GM08714 (cell line): ENCODE results near the gene ZCCHC14.
"Not testable (repeated sequence)": the region's sequence is repeated elsewhere in the genome, so short reads cannot be mapped to it uniquely, and the experiment has no call there.

Experiments
- H3K4me3 ChIP-seq: fragments of 200-500 bp; sonication (Bioruptor generic); 2 replicates; pipeline ENCODE4 v1.5.1; 2014; ENCODE audit warnings: mild to moderate bottlenecking, low read length, inconsistent platforms
- ZNF274 ChIP-seq: IDR thresholded peaks from 2 replicates; pipeline ENCODE4 v1.6.1; 2012; ENCODE audit warnings: mild to moderate bottlenecking, low read depth, low read length

Gene ZCCHC14

GRCh38 chr16:87384162-87384874 lies 108.5 kb downstream of the ZCCHC14 start:
- TF ChIP-seq ZNF274: no peak

DNA sequence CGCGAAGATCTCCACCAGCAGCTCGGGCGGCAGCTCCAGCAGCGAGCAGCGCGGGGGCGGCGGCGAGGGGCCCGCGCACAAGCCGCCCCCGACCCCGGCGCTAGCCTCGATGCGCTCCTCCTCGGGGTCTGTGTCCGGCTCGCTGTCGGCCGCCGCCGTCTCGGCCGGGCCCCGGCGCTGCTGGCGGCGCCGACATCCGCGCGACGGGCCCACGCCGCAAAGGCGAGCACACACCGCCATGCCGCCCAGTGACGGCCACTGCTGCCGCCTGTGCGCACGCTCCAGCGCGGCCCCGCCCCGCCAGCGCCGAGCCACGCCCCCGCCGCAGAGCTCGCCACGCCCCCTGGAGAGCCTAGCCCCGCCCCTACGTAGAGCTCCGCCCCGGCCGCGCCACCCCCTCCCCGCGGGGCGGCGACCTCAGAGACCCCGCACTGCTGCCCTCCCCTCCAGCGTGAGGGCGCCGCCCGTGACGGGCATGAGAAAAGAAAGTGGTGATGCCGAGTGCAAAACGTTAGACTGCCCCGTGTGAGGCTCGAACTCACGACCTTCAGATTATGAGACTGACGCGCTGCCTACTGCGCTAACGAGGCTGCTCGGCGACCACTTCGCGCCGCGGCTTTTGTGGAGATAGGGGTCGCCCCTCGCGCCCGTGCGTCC lies 109.2 kb downstream of the ZCCHC14 start, which contains the start of gene FBXO31:
FBXO31 (minus strand) TSS at position 272 of the 657 bp plus-strand sequence; CDS start at position 240, 32 bp downstream.
- peak within 1 kb of the TSS; percentile 87 for H3K4me3 ChIP-seq
- no peak for TF ChIP-seq ZNF274

More at GRCh38 chr16:87384162-87384874, 108.5 kb downstream of the ZCCHC14 start:
- H3K4me3 ChIP-seq: peak overlapping the region; percentile 60; the same call in 1 of the 2 replicates

DNA sequence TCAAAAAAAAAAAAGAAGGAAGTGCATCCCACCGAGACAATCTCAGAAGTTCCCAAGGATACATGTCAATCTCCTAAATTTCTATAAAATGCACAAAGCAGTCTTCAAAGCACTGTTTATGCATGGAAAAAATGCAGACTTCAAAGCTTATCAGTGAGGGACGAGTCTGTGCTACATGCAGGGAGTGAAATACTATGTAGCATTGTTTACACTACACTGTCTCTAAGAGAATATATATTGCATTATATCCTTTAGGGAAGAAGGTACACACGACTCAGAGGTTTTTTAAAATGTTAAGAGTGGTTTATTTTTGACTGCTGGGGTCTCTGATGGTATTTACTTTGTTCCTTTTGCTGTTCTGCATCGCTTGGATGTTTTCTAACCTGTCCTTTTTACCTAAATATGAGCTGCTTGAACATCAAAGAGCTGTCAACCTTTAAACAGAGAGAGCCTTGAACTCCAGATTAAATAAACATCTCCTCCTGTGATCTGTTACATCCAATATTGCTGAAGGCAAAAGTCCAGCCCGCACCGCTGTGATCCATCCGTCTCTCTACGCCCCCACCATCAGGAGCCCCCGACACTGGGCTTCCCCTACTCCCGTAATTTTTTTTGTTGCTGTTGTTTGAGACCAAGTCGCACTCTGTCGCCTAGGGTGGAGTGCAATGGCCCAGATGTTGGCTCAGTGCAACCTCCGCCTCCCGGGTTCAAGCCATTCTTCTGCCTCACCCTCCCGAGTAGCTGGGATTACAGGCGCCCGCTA lies 110.6 kb downstream of the ZCCHC14 start:
- H3K4me3 ChIP-seq: peak overlapping the region; percentile 87
- TF ChIP-seq ZNF274: no peak

GRCh38 chr16:87380881-87381280 lies 111.9 kb downstream of the ZCCHC14 start:
- peak overlapping the region; percentile 20; the same call in 1 of the 2 replicates for H3K4me3 ChIP-seq
- no peak for TF ChIP-seq ZNF274

- no peak overlapping the region for H3K4me3 ChIP-seq
- TF ChIP-seq ZNF274: no peak
Observed at GRCh38 chr16:87380403-87380802, 112.4 kb downstream of the ZCCHC14 start.

DNA sequence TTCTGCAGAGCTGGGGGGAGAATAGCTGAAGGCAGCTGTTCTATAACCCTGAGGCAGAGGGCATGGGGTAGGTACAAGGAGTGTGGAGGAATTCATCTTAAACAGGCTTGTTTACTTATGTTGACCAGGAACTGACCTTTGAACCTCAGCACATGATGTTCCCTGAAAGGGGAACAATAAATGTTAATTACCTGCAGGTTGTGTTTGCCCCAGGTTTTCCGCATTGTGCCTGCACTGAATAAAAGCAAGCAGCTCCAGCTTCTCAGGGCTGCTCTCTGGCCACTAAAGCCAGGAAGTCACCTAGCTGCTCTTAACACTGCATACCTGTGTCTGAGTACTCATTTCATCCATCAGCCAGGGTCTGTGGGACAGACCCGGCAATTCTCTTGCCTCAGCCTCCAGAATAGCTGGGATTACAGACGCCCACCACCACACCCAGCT lies 113.5 kb downstream of the ZCCHC14 start:
- not testable (repeated sequence) for H3K4me3 ChIP-seq

GRCh38 chr16:87376660-87377059 lies 116.2 kb downstream of the ZCCHC14 start:
- no peak for TF ChIP-seq ZNF274

DNA sequence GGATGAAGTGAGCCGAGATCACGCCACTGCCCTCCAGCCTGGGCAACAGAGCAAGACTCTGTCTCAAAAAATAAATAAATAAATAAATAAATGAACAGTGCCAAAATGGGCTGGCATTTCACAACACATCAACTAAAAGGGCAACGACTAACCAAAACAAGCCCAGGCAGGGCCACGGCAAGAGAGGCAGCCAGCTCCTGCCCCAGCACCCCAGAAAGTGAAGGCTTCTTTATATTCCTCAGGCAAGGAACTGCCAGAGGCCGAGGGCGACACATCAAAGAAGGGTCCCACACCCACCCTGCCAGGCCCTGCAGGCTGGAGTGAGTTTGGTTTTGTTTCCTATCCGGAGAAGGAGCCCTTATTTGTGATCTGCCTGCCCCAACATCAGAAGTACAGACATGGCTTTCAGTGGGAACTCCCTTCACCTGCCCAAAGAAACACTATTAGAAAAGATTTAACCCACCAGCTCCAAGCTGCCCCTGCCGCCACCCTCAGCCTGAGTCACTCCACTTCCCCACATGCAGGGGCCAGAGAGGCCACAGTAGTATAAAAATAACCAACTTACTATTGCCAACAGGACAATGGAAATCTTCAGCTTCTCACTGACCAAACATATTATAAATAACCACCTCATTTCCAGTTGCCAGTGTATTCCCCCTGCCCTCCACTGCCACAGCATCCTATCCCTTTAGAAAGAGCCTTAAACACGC lies 117.2 kb downstream of the ZCCHC14 start:
- H3K4me3 ChIP-seq: no peak overlapping the region
- TF ChIP-seq ZNF274: no peak

More at GRCh38 chr16:87376660-87377059, 116.2 kb downstream of the ZCCHC14 start:
- no peak overlapping the region for H3K4me3 ChIP-seq

DNA sequence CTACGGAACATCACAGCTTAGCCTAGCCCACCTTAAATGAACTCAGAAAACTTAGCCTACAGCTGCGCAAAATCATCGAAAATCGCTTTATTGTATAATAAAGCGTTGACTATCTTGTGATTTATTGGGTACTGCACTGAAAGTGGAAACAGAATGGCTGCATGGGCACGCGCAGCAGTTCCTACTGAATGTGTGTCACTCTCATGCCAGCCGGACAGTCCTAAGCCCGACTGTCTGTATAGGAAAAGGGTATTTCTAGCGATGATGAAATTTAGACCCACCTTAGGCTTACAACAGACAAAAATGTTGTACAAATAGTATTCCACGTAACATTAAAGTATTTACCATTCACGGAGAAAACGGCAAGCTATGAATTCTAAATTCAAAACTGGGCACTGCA lies 118.5 kb downstream of the ZCCHC14 start:
- H3K4me3 ChIP-seq: no peak overlapping the region
- TF ChIP-seq ZNF274: no peak

DNA sequence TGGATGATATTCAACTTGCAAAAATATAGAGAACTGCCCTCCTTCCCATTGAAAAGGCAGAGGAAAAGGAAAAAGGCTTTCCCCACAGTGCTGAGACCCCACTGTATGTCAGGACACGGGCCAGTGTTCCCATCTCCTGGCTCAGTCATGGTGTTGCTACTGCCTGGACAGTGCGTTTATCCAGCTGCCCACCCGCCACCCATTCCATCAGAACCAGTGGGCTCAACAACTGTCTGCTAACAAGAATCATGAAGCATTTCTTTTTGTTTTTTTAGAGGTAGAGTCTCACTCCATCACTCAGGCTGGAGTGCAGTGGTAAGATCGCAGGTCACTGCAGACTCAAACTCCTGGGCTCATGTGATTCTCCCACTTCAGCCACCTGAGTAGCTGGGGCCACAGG lies 120.5 kb downstream of the ZCCHC14 start:
- no peak overlapping the region for H3K4me3 ChIP-seq
- TF ChIP-seq ZNF274: no peak

DNA sequence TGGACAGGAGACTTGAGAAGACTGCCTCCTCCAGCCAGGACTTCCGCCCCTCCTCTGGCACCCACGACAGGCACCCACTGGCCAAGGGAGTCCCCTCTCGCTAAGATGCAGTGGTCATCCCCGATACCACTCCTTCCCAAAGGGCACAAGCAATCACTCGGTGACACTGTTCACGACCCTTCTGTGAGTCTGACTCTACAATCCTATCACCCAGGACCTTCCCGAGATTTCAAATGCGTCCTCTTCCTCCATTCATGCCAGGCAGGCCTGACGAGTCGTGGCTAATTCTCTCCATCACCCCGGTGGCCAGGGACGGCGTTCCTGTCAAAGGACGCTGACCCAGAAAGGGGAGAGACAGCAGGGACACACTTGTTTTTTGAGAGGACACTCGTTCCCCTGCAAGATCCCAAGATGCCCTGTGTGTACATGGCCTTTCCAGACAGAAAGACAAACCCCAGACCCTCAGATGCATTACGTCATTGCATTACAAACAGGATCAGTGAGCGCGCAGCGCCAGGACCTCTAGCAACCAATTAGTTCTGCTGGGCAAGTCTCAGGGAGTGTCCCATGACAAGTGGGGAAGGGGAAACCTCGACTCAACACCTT lies 121.5 kb downstream of the ZCCHC14 start:
- no peak for TF ChIP-seq ZNF274

GRCh38 chr16:87369796-87370719 lies 122.8 kb downstream of the ZCCHC14 start:
- TF ChIP-seq ZNF274: no peak
- no peak overlapping the region for H3K4me3 ChIP-seq

More for the DNA sequence above, 121.5 kb downstream of the ZCCHC14 start:
- H3K4me3 ChIP-seq: no peak overlapping the region
